NCI-H1105 (cell line): ENCODE data around the gene ACSL4.
"Not testable (repeated sequence)": the region's sequence is repeated elsewhere in the genome, so short reads cannot be mapped to it uniquely, and the experiment has no call there.

Experiments used
- DNase-seq: peaks from one replicate; lab custom pipeline; 2025; lab: John Stamatoyannopoulos, UW

Gene ACSL4

GRCh38 chrX:109728173-109728535, 4.9 kb downstream of the ACSL4 start:
- DNase-seq = no peak

- not testable (repeated sequence) for DNase-seq
Observed at GRCh38 chrX:109724971-109725370, 8.1 kb downstream of the ACSL4 start.

DNA sequence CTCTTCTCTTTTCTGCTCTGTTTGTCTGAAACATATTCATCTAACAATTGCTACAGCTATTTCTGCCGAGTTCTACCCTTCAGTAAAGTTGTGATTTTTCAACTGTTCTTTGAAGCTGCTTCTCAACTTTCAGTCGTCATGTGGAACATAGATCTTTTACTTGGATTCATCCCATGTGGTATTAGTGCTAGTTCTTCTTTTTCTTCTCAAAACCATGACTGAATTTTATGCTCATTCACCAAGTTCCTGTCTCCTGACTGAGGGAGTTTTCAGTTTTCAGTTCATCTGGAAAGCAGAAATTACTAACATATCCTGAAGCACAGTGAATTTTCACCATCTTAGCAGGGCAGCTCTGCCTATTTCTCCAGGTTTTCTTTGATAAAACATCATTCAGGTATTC, 12.1 kb downstream of the ACSL4 start:
- DNase-seq = no peak

GRCh38 chrX:109719264-109719663, 13.8 kb downstream of the ACSL4 start:
- no peak for DNase-seq

DNA sequence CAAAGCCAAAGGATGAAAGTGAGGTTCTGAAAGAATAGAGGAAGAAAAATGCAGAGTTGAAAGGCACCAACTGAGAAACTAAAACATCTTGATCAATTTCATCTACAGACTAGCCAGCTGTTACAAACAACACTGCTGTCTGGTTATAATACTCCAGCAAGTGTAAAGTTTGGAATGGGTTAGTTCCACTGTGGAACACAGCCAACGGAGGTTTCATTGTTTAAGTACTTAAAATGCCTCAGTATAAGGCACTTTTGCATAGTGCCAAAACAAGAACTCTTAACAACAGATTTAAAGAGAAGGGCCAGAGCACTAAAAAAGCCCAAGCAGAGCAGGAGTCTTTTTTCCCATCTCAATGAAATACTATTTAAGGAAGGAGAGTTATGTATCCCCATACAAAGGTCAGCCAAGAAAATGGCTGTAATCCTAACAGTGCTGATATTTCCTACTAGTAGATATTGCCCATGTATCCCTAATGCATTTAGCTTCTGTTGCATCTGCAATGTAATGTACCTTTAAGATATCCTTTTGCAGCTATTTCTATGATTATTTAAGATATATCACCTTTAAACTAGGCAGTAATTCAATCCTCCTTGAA, 16.5 kb downstream of the ACSL4 start:
- DNase-seq = no peak

GRCh38 chrX:109714340-109714958, 18.6 kb downstream of the ACSL4 start:
- no peak for DNase-seq

- DNase-seq = no peak
Observed at GRCh38 chrX:109710181-109710580, 22.9 kb downstream of the ACSL4 start.

DNA sequence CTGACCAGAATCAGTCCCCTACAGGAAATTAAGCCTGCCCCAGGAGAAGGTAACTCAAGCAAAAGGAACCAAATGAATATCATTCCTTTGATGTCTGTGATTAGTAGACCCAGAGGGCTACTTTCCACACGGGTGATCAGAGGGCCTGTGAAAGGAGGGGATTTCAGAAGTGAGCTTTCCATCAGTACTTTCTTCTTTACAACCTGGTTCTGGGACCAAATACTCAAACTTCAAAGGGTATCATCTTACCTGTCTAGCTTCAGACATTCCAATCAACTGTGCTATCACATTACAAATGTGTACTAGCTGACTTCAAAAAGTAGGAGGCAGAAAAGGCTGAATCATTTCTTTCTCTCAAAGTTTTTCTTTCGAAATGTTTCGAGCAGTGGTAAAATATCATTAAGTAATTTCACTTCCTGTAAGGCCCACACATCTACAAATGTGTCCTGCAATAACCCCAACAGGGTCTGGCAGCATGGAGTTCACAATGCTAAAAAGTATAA, 23.9 kb downstream of the ACSL4 start:
- DNase-seq = no peak

- DNase-seq = no peak
Observed at GRCh38 chrX:109707720-109708119, 25.3 kb downstream of the ACSL4 start.

- no peak for DNase-seq
Observed at GRCh38 chrX:109707319-109707718, 25.7 kb downstream of the ACSL4 start.

DNA sequence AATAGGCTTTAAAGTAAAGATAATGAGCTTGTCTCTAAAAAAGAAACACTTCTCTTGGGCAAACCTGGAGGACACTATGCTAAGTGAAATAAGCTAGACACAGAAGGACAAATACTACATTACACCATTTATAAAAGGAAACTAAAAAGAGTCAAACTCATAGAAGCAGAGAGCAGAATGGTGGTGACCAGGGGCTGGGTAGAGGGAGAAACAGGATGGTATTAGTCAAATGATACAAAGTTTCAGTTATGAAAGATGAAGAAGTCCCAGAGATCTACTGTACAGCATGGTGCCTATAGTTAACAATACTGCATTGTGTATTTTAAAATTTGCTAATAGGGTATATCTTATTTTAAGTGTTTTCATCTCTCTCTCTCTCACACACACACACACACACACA, 28.5 kb downstream of the ACSL4 start:
- DNase-seq = no peak

DNA sequence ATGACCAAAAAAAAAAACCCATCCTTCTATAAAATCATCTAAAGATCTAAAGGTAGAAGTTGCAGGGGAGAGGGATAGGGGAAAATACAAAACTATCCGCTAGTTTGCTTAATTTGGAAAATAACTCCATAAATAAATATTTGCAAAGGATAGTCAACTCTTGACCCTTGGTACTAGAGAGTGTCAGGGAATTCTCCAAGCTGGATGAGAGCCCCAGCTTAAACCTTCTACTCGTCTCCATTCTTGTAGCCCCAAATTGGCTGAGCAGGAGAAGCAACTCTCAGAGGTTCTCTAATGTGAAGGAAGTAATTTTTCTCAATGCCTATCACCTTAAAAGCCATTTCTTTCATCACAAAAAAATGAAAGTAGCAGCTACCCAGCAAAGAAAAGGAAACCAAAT, 35.2 kb downstream of the ACSL4 start:
- DNase-seq = no peak

DNA sequence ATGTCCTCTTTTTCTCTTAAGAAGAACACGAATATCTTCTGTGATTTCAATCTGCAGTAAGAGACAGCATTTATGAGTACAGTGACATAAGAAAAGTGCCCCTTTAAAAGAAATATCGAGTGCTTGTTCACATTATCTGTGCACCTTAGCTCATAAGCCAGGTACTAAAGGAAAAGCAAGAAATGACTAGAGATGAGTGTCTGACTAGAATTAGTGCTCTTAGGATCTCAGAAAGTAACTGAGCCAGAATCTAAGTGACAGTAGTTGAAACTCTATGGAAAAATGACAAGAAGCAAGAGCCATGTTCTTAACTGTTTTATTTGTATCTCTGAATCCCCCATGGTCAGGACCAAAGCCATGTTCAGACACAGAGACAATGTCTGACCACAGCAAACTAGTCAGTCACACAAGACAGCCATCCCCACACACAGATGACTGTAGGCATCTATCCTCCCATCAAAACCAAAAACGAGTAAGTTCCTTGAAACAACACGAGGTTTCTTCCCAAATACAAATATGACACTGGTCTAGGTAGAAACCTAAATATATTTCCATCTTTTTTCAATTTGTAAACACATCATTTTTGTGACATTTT, 36.8 kb downstream of the ACSL4 start:
- no peak for DNase-seq

GRCh38 chrX:109695637-109696036, 37.4 kb downstream of the ACSL4 start:
- DNase-seq = no peak

- DNase-seq = no peak
Observed at GRCh38 chrX:109691752-109692151, 41.3 kb downstream of the ACSL4 start.

GRCh38 chrX:109691277-109691676, 41.8 kb downstream of the ACSL4 start:
- DNase-seq = no peak

DNA sequence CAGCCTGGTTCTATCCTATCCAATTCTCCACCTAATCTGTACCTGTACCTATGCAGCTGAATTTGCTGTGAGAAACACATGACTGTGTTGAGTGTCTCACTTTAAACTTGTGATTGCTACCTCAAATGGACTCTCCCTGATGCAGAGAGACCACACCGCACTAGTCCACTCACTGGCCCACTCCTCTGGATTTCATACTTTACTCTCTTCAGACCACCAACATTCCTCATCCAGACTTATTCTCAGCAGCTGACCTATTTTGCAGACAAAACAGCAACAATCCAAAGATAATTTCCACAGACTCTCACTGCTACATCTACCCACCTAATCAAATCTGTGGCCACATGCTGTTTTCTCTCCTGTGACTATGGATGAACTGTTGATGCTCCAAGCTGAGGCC, 45.2 kb downstream of the ACSL4 start:
- no peak for DNase-seq

GRCh38 chrX:109685656-109686078, 47.4 kb downstream of the ACSL4 start:
- DNase-seq = no peak

- DNase-seq = no peak
Observed at GRCh38 chrX:109684136-109684535, 48.9 kb downstream of the ACSL4 start.

DNA sequence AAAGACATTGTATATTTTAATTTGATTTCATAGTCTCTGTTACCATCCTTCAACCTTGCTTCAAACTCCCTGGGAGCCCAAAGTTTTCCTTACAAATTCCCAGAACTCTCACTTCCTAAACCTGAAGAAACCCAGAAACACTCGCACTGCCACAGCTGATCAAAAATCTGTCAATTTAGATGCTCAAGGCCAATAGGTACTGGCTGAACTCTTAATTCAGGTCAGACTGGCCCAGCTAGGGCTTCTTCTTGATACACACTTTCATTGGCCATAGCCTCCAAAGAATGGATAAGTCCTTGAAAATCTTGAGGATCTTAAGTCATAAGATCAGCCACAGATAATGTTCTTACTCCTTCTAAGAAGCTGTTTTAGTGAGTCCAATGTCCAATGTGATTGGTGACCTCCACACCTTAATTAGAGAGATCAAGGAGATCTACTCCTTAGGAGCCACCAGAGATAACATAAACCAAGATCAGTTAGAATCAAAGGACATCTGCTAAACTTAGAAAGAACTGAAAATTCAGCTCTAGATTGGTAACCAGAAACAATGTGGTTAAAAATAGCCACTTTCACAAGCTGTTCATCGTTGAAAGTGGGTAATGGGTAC, 51.5 kb downstream of the ACSL4 start:
- DNase-seq = no peak

DNA sequence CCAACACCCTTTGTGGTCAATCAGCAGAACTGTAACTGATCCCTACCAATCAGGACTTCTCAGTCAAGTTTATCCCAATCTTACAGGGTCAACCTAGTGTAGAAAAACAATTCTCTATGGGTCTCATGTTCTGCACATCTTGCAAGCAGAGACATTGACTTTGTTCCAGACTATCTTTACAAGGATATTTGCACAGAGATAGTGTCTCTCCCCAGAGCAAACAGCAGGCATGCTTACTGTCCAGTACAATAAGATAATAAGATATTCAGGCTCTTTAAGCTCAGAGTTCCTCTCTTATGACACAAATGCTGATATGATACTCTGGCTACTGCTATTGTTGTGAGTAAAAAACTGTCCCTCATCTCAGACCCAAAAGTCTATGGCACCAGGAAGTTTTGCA, 53.2 kb downstream of the ACSL4 start:
- no peak for DNase-seq

GRCh38 chrX:109672239-109672638, 60.8 kb downstream of the ACSL4 start:
- DNase-seq = no peak

DNA sequence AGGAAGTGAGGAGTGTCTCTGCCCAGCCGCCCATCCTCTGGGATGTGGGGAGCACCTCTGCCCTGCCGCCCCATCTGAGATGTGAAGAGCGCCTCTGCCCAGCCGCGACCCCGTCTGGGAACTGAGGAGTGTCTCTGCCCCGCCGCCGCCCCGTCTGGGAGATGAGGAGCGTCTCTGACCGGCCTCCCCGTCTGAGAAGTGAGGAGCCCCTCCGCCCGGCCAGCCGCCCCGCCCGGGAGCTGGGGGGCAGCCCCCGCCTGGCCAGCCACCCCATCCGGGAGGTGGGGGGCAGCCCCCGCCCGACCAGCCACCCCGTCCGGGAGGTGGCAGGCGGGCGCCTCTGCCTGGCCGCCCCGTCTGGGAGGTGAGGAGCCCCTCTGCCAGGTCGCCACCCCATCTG, 61.9 kb downstream of the ACSL4 start:
- not testable (repeated sequence) for DNase-seq
